Ovary (tissue), 3 donors: ENCODE measurements around the gene DDIT3.

Source experiments
- EP300 ChIP-seq: sonication (generic); formaldehyde crosslinking; IDR thresholded peaks from one replicate; pipeline ENCODE4 v1.6.1; 2017; ENCODE audit warnings: antibody characterized with exemption
- TF ChIP-seq, protein P1 (sequence below), 3 donors: fragments of 450-650 bp in 2 of 3; fragments of 200-600 bp in 1 of 3; IDR thresholded peaks; one replicate each; pipeline versions ENCODE4 v1.5.1 to v1.8.0; 2016 to 2022; ENCODE audit warnings: antibody characterized with exemption in 3 of 3, mild to moderate bottlenecking in 1 of 3
- donor health status: DM: no; HTN: no; CAD: no.

DNA sequence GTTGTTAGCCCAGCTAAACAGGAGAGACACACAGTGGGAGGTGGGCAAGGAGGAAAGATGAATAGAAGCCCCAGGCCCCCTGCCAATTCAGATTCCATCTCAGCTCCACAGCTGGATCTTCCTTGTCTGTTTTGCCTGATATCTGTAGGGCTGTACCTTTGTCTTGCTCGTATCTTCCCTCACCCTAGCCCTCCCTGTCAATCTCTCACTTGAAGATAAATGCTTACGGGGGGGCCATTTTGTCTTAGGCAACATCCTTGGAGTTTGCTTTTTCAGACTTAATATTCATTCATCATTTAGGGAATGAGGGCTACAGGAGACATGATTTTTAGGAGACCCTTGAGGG, 32.0 kb upstream of the DDIT3 start:
- TF ChIP-seq, protein P1, sequence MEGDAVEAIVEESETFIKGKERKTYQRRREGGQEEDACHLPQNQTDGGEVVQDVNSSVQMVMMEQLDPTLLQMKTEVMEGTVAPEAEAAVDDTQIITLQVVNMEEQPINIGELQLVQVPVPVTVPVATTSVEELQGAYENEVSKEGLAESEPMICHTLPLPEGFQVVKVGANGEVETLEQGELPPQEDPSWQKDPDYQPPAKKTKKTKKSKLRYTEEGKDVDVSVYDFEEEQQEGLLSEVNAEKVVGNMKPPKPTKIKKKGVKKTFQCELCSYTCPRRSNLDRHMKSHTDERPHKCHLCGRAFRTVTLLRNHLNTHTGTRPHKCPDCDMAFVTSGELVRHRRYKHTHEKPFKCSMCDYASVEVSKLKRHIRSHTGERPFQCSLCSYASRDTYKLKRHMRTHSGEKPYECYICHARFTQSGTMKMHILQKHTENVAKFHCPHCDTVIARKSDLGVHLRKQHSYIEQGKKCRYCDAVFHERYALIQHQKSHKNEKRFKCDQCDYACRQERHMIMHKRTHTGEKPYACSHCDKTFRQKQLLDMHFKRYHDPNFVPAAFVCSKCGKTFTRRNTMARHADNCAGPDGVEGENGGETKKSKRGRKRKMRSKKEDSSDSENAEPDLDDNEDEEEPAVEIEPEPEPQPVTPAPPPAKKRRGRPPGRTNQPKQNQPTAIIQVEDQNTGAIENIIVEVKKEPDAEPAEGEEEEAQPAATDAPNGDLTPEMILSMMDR (IDR thresholded peaks at IDR 0.05) = no peak
- TF ChIP-seq EP300 = no peak
